Measurements from ENCODE around the gene DHX57.
"Not testable (repeated sequence)": the region's sequence is repeated elsewhere in the genome, so short reads cannot be mapped to it uniquely, and the experiment has no call there.

Gene DHX57

DNA sequence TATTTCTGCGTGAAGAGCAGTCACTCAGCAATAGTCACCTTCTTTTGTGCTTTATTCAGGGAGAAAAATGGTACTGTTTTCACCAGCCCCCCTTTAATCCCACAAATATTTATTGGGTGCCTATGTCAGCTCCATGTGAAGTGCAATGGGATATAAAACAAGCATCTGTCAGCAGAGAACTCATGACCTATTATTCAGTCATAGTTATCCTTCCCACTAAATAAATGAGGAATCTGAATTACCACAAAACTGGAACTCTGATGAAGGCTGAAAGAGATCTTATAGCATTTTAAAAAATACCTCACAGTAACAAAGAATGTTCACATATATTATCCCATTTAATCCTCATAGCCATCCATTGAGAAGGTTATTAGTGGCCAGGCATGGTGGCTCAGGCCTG lies 45.8 kb downstream of the DHX57 start:
- Mint-ChIP-seq H3K4me3 (no peak overlapping the region), H3K27me3 (no peaks in the 10 kb centered on the region), H3K4me1 (peaks cover 6% of the 10 kb centered on the region), H3K9me3 (no peaks in the 10 kb centered on the region), H3K27ac (no peak overlapping the region)
- ATAC-seq (no peak), DNase-seq (no peak)

DNA sequence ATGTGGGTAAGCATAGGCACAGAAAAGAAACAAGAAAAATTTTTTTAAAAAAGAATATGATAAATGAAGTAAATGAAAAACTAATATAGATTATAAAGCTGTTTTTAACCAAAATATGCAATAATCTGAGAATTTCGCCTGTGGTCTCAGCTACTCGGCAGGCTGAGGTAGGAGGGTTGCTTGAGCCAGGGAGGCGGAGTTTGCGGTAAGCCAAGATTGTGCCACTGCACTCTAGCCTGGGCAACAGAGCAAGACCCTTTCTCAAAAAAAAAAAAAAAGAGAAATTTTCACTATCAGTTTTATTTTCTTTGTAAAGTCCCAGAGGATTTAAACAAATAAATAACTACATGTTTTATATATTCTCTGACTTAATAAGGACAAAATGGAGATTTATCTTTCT lies 47.3 kb downstream of the DHX57 start:
- Mint-ChIP-seq H3K27ac (no peak overlapping the region), H3K9me3 (no peaks in the 10 kb centered on the region), H3K4me3 (no peak overlapping the region), H3K27me3 (no peaks in the 10 kb centered on the region), H3K4me1 (peaks cover 6% of the 10 kb centered on the region)
- DNase-seq (no peak), ATAC-seq (no peak)

DNA sequence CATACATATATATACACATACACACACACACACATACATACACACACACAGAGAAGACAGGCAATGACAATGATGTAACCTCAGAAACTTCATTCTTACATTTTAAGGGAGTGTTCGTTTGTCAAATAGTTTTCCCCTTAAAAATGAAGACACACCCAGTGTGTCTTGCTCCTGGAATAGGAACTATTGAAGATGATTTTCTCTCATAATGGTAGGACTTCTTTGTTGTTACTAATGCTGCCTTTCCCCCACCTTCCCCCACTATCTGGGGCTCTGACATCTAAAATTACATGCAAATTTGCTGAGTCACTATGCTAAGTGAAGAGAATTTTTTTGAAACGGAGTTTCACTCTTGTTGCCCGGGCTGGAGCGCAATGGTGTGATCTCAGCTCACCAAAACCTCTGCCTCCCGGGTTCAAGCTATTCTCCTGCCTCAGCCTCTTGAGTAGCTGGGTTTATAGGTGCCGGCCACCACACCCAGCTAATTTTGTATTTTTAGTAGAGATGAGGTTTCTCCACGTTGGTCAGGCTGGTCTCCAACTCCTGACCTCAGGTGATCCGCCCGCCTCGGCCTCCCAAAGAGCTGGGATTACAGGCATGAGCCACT lies 48.1 kb downstream of the DHX57 start:
- H3K9me3 Mint-ChIP-seq, H3K27ac Mint-ChIP-seq, H3K4me1 Mint-ChIP-seq, H3K27me3 Mint-ChIP-seq, H3K4me3 Mint-ChIP-seq, ATAC-seq, DNase-seq: not testable (repeated sequence)

DNA sequence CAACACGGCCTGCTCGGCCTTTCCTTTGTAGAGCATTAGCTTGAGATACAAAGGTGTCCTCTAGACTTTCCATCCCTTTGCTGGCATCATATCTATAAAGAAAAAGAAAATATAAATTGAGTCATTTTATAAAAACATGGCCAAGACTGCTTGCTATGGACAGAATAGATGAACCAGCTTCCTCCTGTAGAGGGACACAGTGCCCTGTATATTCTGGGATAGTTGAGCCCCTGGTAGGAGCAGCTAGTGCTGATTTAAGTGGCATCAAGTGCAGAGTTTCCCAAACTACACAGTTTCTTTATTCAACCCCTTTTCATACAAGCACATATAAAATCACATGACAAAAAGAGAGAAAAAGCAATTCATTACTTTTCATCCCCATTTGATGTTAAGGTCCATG lies 49.8 kb downstream of the DHX57 start:
- no peak for ATAC-seq
- no peak overlapping the region for H3K27ac Mint-ChIP-seq

DNA sequence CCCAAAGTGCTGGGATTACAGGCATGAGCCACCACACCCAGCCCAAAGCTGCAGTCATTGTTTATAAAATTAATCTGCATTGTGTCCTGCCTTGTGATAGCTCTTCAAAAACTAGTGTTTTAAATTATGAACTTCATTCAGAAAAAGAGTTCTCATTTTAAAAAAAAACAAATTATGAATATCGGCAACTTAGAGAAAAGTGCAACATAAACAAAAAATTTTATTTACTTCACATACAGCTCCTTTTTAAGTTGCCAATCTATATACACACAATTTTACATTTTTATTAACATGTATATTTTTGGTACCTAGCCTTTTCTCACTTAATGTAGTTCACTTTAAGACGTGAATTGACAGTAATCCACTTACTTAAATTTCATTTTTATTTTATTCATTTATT lies 50.8 kb downstream of the DHX57 start:
- no peaks in the 10 kb centered on the region for H3K9me3 Mint-ChIP-seq
- DNase-seq (no peak), ATAC-seq (no peak)
- H3K27ac Mint-ChIP-seq: no peak overlapping the region
- no peak overlapping the region for H3K4me3 Mint-ChIP-seq
- H3K27me3 Mint-ChIP-seq: no peaks in the 10 kb centered on the region
- peaks cover 6% of the 10 kb centered on the region for H3K4me1 Mint-ChIP-seq

More for the DNA sequence above, 49.8 kb downstream of the DHX57 start:
- Mint-ChIP-seq H3K4me1 (peaks cover 6% of the 10 kb centered on the region), H3K27me3 (no peaks in the 10 kb centered on the region), H3K4me3 (no peak overlapping the region), H3K9me3 (no peaks in the 10 kb centered on the region)
- DNase-seq: no peak

DNA sequence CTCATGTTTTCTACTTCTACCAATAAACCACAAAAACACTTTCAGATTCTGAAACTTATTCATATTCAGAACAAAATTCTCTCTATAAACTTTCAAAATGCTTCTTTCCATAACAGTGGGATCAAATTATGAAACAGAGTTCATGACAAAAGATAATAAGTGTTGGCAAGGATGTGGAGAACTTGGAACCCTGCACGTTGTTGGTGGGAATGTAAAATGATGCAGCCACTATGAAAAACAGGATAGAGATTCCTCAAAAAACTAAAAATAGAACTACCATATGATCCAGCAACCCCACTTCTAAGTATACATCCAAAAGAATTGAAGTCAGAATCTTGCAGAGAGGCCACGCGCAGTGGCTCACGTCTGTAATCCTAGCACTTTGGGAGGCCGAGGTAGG lies 52.3 kb downstream of the DHX57 start:
- no peaks in the 10 kb centered on the region for H3K27me3 Mint-ChIP-seq
- no peak for ATAC-seq
- H3K9me3 Mint-ChIP-seq: no peaks in the 10 kb centered on the region
- no peak overlapping the region for H3K27ac Mint-ChIP-seq
- H3K4me1 Mint-ChIP-seq: peaks cover 6% of the 10 kb centered on the region
- H3K4me3 Mint-ChIP-seq: no peak overlapping the region
- DNase-seq: no peak

DNA sequence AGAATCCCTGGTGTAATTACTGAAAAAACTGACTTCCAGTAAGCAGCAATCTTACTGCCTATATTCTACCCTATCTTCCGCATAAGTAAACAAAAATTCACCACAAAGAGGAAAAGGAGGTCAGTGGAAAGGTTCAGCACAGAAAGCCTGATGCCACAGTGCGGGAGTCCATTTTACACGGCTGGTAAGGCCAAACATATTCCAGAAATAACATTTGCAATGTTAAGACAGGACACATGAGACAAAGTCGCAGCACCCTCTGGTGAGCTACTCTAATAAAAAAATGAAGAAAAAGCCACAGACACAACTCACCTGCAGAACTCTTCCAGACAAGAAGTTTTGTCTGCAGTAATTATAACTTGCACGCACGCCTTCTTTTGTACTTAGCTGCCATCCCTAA lies 57.2 kb downstream of the DHX57 start:
- ATAC-seq (no peak), DNase-seq (no peak)
- H3K27ac Mint-ChIP-seq: no peak overlapping the region
- no peaks in the 10 kb centered on the region for H3K9me3 Mint-ChIP-seq
- no peaks in the 10 kb centered on the region for H3K4me1 Mint-ChIP-seq
- H3K4me3 Mint-ChIP-seq: no peak overlapping the region
- no peaks in the 10 kb centered on the region for H3K27me3 Mint-ChIP-seq

DNA sequence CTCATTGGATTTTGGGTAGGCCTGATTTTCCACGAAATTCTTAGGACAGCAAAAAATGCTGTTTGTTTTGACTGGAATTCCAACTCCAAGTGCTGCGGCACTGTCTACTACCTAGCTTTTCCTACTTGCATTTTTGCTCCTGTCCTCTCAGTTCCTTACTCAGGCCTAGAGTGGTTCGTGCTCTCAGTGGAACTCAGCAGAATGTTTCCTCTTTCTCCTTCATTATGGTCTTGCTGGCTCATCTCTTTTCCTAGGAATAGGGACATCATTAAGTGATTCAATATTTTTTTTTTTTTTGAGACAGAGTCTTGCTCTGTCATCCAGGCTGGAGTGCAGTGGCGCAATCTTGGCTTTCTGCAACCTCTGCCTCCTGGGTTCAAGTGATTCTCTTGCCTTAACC lies 59.8 kb downstream of the DHX57 start:
- no peak overlapping the region for H3K27ac Mint-ChIP-seq
- H3K9me3 Mint-ChIP-seq: no peaks in the 10 kb centered on the region
- no peaks in the 10 kb centered on the region for H3K27me3 Mint-ChIP-seq
- no peak for DNase-seq
- H3K4me1 Mint-ChIP-seq: no peaks in the 10 kb centered on the region
- H3K4me3 Mint-ChIP-seq: no peak overlapping the region
- ATAC-seq: no peak

DNA sequence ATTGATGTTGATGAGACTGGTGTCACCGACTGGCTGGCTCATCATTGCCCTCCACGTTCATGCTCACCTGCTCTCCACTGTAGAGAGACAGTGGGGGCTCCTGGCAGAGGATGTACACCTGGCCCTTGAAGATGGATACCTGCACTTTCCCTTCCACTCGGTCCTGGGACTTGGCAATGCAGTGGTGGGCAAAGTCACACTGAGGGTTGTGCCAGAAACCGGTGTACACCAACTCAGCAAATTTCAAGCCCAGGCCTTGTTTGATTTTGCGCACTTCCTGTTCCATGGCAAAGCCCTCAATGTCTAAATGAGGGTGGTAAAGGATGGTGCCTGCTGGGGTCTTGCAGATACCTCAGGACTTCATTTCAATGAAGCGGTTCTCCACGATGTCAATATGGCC lies 65.2 kb downstream of the DHX57 start:
- Mint-ChIP-seq H3K9me3 (no peaks in the 10 kb centered on the region), H3K27me3 (no peaks in the 10 kb centered on the region), H3K27ac (no peak overlapping the region), H3K4me3 (no peak overlapping the region), H3K4me1 (no peaks in the 10 kb centered on the region)
- DNase-seq: no peak
- no peak for ATAC-seq

DNA sequence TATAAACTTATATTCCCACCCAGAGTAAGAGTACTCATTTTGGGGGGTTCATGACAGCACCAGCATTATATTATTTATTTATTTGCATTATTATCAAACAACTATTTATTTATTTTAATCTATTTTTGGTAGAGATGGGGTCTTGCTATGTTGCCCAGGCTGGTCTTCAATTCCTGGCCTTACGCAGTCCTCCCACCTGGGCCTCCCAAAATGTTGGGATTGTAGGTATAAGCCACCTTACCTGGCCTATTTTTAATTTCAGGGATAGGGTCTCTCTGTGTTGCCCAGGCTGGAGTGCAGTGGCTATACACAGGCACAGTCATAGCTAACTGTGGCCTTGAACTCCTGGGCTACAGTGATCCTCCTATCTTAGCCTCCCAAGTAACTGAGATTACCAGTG lies 67.1 kb downstream of the DHX57 start:
- no peaks in the 10 kb centered on the region for H3K4me1 Mint-ChIP-seq
- no peaks in the 10 kb centered on the region for H3K9me3 Mint-ChIP-seq
- H3K27ac Mint-ChIP-seq: no peak overlapping the region
- no peaks in the 10 kb centered on the region for H3K27me3 Mint-ChIP-seq
- DNase-seq (no peak), ATAC-seq (no peak)
- H3K4me3 Mint-ChIP-seq: no peak overlapping the region

DNA sequence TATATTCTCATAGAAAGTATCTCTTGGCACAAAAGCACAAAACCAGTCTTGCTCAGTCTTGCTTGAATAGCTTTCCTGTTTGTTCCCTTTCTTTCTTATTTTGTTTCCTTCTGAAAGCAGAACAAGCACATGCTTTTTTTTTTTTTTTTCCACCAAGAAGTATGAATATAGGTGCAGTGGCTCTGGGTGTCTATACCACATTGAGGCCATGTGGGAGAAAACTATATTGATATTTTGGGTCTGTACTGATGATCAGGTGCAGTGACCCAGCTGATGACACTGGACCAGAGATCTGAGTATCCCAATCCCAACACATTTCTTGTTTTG lies 69.0 kb downstream of the DHX57 start:
- Mint-ChIP-seq H3K4me3 (no peak overlapping the region), H3K9me3 (no peaks in the 10 kb centered on the region), H3K27ac (no peak overlapping the region), H3K4me1 (no peaks in the 10 kb centered on the region), H3K27me3 (no peaks in the 10 kb centered on the region)
- DNase-seq: no peak
- ATAC-seq: no peak

DNA sequence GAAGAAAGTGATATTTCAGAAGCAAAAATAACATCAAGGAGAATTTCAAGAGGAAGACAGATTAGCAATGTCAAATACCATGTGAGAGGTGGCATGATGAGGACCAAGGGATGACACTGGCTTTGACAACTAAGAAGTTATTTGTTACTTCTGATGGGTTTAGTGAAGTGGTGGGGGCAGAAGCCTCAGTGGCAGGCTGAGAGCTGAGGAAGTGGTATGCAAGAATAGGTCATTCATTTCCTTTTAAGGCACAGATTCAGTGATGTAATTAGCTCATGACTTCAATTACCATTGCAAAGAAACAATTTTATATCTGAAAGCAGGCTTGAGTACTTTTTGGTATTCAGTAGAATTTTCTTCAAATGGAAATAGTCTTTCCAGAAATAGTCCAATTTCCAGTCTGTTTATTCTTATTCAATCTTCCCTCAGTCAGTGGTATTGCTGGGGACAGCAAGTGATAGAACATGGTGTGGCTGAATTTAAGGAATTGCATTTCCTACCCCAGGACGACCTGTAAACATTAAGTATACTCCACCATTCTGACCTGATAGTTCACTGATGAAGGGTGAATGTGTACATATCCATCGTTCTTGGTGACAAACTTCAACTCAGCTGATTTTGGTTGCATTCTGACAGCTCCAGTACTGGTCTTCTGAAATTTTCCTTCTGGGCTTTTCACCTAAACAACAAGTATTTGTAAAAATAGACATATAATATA lies 69.6 kb downstream of the DHX57 start:
- Mint-ChIP-seq H3K4me3 (no peak overlapping the region), H3K4me1 (no peaks in the 10 kb centered on the region), H3K27ac (no peak overlapping the region), H3K9me3 (no peaks in the 10 kb centered on the region), H3K27me3 (no peaks in the 10 kb centered on the region)
- DNase-seq: no peak
- ATAC-seq: peak; percentile 64

DNA sequence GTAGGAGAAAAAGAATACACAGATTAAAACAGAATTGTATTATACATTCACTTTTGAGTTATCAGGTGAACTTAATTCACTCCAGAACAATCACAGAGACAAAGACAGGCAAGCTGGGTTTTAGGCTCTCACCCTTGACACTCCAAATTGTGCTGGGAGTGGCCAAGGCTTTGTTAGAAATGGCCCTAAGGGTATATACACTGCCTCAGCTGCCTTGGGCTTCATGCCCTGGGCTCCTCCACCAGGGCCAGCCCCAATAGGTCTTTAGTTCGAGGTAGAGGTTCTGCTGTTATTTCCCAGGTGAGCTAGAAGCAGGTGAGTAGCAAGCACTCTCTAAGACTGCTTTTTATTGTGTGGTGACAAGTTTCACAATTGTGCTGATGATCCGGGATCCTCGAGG lies 77.8 kb downstream of the DHX57 start:
- DNase-seq (no peak), ATAC-seq (no peak)
- no peaks in the 10 kb centered on the region for H3K9me3 Mint-ChIP-seq
- H3K4me1 Mint-ChIP-seq: no peaks in the 10 kb centered on the region
- H3K27ac Mint-ChIP-seq: no peak overlapping the region
- H3K4me3 Mint-ChIP-seq: no peak overlapping the region
- no peaks in the 10 kb centered on the region for H3K27me3 Mint-ChIP-seq

DNA sequence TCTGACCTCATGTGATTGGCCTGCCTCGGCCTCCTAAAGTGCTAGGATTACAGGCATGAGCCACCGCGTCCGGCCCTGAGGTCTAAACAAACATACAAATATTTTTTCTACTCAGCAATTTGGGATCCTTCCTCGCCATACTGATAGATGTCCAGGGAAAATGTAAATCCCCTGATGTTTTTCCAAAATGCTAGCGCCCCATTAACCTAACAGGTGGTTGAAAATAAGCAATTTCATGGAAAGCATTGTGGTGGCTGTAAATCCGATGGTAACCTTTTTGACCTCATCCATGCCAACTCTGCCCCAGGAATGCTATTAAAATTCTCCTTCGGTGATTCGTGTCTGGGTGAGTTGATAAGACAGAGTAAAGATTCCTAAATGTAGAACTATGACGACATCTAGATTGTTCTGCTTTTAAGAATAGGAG lies 78.5 kb downstream of the DHX57 start:
- ATAC-seq (no peak), DNase-seq (no peak)
- H3K4me3 Mint-ChIP-seq: no peak overlapping the region
- no peak overlapping the region for H3K27ac Mint-ChIP-seq
- no peaks in the 10 kb centered on the region for H3K27me3 Mint-ChIP-seq
- no peaks in the 10 kb centered on the region for H3K4me1 Mint-ChIP-seq
- no peaks in the 10 kb centered on the region for H3K9me3 Mint-ChIP-seq

DNA sequence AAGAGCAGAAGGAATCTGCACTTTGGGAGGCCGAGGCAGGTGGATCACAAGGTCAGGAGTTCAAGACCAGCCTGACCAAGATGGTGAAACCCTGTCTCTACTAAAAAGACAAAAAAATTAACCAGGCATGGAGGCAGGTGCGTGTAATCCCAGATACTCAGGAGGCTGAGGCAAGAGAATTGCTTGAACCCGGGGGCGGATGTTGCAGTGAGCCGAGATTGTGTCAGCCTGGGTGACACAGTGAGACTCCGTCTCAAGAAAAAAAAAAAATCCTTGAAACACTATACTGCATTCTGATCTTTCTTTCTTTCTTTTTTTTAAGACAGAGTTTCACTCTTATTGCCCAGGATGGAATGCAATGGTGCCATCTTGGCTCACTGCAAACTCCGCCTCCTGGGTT lies 80.7 kb downstream of the DHX57 start:
- H3K9me3 Mint-ChIP-seq, ATAC-seq, H3K4me3 Mint-ChIP-seq, H3K4me1 Mint-ChIP-seq, DNase-seq, H3K27ac Mint-ChIP-seq, H3K27me3 Mint-ChIP-seq: not testable (repeated sequence)

DNA sequence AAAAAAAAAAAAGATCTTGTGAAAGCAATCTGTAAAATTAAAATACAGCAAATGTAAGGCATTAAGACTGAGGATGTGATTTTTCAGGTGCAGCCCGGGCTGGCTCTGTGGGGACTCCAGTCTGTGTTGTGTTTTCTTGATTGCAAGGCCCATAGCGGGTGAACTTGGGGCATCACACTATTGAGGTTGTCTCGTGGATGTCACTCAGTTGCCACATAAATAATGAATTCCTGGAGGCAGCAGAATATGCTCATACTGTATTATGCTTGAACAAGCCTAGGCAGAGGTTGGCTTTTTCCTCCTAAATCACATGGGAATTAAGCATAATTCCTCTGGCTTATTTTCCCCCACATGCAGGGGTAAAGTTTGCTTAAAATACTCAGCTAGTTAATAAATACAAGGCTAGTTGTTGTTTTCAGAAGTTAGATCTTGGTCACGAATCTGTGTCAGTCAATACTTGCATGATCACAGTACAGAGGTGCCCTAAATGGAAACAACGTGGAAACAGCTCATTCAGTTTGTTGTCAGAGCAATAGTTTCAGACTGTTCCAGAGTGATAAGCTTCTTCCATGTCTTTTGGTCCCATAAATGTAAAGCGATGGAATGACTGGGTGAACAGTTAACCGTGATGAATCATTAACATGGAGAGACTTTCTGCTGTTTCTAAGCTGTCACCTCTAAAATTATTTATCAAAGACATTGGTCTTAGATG lies 81.3 kb downstream of the DHX57 start:
- DNase-seq: no peak
- no peak overlapping the region for H3K4me3 Mint-ChIP-seq
- ATAC-seq: no peak
- no peaks in the 10 kb centered on the region for H3K4me1 Mint-ChIP-seq
- H3K27me3 Mint-ChIP-seq: no peaks in the 10 kb centered on the region
- H3K9me3 Mint-ChIP-seq: no peaks in the 10 kb centered on the region
- H3K27ac Mint-ChIP-seq: no peak overlapping the region

Data from stimulated activated naive CD8-positive, alpha-beta T cell treated with anti-CD3 and anti-CD28 coated beads, Interleukin-15, amount 100 ng/mL, for 72 hours (primary cell).